WTC11 (cell line): ENCODE results near the gene KIAA0232.

Experiments
- AFF4 ChIP-seq: sonication (generic); formaldehyde crosslinking; IDR thresholded peaks from 2 replicates; pipeline ENCODE4 v1.8.1; 2023; ENCODE audit warnings: mild to moderate bottlenecking, missing genetic modification reagents, borderline replicate concordance
- IRF2 ChIP-seq: sonication (generic); formaldehyde crosslinking; IDR thresholded peaks from 2 replicates; pipeline ENCODE4 v1.8.0; 2022; ENCODE audit warnings: low read depth, missing genetic modification reagents, borderline replicate concordance
- MAX ChIP-seq: sonication (generic); formaldehyde crosslinking; IDR thresholded peaks from 2 replicates; pipeline ENCODE4 v1.8.0; 2022; ENCODE audit warnings: mild to moderate bottlenecking, missing genetic modification reagents
- USF1 ChIP-seq: sonication (generic); formaldehyde crosslinking; IDR thresholded peaks from 2 replicates; pipeline ENCODE4 v1.8.0; 2022; ENCODE audit warnings: mild to moderate bottlenecking, missing genetic modification reagents

- no peak for TF ChIP-seq MAX (CRISPR knock-in tag)
- no peak for TF ChIP-seq IRF2
- no peak for TF ChIP-seq AFF4 (CRISPR knock-in tag)
- TF ChIP-seq USF1 (CRISPR knock-in tag): no peak
These were observed 116.2 kb downstream of the KIAA0232 start for GRCh38 chr4:6898763-6899162.
